Tongue (tissue), 2 donors: ENCODE results near the gene FGD2. TPM values are rescaled to one million over a fixed set of nuclear protein-coding genes. Genes with fewer than 3 reads are reported as not detected.

Source experiments
- DNase-seq: peaks from one replicate; pipeline ENCODE4 v3.0.0-alpha.2; 2015
- total RNA-seq: library from RNA; depleted of rRNA; stranded (reverse); fragments of >200 nt; gene quantifications from one replicate; pipeline ENCODE4 v1.2.3, GENCODE V29; 2014

Gene FGD2
- total RNA-seq, 1 donor from 2014 or later, result 13.1 TPM

GRCh38 chr6:36997811-36998722, 7.4 kb upstream of the FGD2 start:
- DNase-seq, result peak; percentile 84

- no peak for DNase-seq
These were observed 6.8 kb upstream of the FGD2 start for GRCh38 chr6:36998723-36999038.

- no peak for DNase-seq
These were observed 6.2 kb upstream of the FGD2 start for GRCh38 chr6:36999061-36999750.

- no peak for DNase-seq
These were observed 5.7 kb upstream of the FGD2 start for GRCh38 chr6:36999751-37000125.

GRCh38 chr6:37004044-37004980, 1.1 kb upstream of the FGD2 start:
- no peak for DNase-seq

GRCh38 chr6:37005827-37006567, 542 bp downstream of the FGD2 start:
- no peak for DNase-seq

GRCh38 chr6:37006793-37007339, 1.4 kb downstream of the FGD2 start:
- no peak for DNase-seq

- no peak for DNase-seq
These were observed 2.0 kb downstream of the FGD2 start for GRCh38 chr6:37007340-37008043.

GRCh38 chr6:37008484-37009465, 3.3 kb downstream of the FGD2 start:
- no peak for DNase-seq

- DNase-seq, result peak; percentile 31
These were observed 5.0 kb downstream of the FGD2 start for GRCh38 chr6:37010402-37010892.

GRCh38 chr6:37011656-37012378, 6.4 kb downstream of the FGD2 start:
- DNase-seq, result no peak

GRCh38 chr6:37013516-37014491, 8.3 kb downstream of the FGD2 start:
- no peak for DNase-seq

- no peak for DNase-seq
These were observed 9.2 kb downstream of the FGD2 start for GRCh38 chr6:37014667-37015066.

- no peak for DNase-seq
These were observed 10.1 kb downstream of the FGD2 start for GRCh38 chr6:37015532-37015931.

- DNase-seq, result no peak
These were observed 11.5 kb downstream of the FGD2 start for GRCh38 chr6:37016995-37017394.

GRCh38 chr6:37017606-37018197, 12.2 kb downstream of the FGD2 start:
- no peak for DNase-seq
